Endometrium (tissue), 2 donors: Measurements from ENCODE around the gene RNASEL.
"Not testable (repeated sequence)": the region's sequence is repeated elsewhere in the genome, so short reads cannot be mapped to it uniquely, and the experiment has no call there.

Source experiments
- FAIRE-seq: peaks from 2 replicates; lab custom pipeline; 2012; peaks lifted over from hg19 to GRCh38; lab: Jason Lieb, UNC
- donor health status: control.
- donor health status: control.

RNASEL gene

GRCh38 chr1:182588500-182589396 lies at the start of gene RNASEL:
TSS of gene RNASEL (minus strand) at chr1:182589256. CDS start at chr1:182586806, 2,450 bp downstream.
- no peak for FAIRE-seq

GRCh38 chr1:182637769-182638168 lies 48.7 kb upstream of the RNASEL start:
- no peak for FAIRE-seq

- FAIRE-seq = no peak
These were observed 46.8 kb upstream of the RNASEL start for GRCh38 chr1:182635871-182636270.

GRCh38 chr1:182634306-182635072 lies 45.4 kb upstream of the RNASEL start:
- FAIRE-seq = no peak

- no peak for FAIRE-seq
These were observed 44.7 kb upstream of the RNASEL start for GRCh38 chr1:182633657-182634281.

GRCh38 chr1:182633031-182633430 lies 44.0 kb upstream of the RNASEL start:
- no peak for FAIRE-seq

GRCh38 chr1:182632441-182632857 lies 43.4 kb upstream of the RNASEL start:
- FAIRE-seq = not testable (repeated sequence)

- FAIRE-seq = no peak
These were observed 42.9 kb upstream of the RNASEL start for GRCh38 chr1:182631954-182632353.

- no peak for FAIRE-seq
These were observed 42.1 kb upstream of the RNASEL start for GRCh38 chr1:182631053-182631677.

- FAIRE-seq = no peak
These were observed 41.5 kb upstream of the RNASEL start for GRCh38 chr1:182630586-182630985.

GRCh38 chr1:182629499-182630096 lies 40.5 kb upstream of the RNASEL start:
- no peak for FAIRE-seq

GRCh38 chr1:182629080-182629479 lies 40.0 kb upstream of the RNASEL start:
- FAIRE-seq = no peak

GRCh38 chr1:182628657-182629056 lies 39.6 kb upstream of the RNASEL start:
- no peak for FAIRE-seq

- no peak for FAIRE-seq
These were observed 38.6 kb upstream of the RNASEL start for GRCh38 chr1:182627622-182628021.

- FAIRE-seq = no peak
These were observed 37.5 kb upstream of the RNASEL start for GRCh38 chr1:182626527-182626926.

GRCh38 chr1:182625719-182626504 lies 36.9 kb upstream of the RNASEL start:
- FAIRE-seq = no peak

- FAIRE-seq = no peak
These were observed 36.0 kb upstream of the RNASEL start for GRCh38 chr1:182625024-182625423.

GRCh38 chr1:182624577-182624976 lies 35.5 kb upstream of the RNASEL start:
- FAIRE-seq = no peak

- no peak for FAIRE-seq
These were observed 34.0 kb upstream of the RNASEL start for GRCh38 chr1:182622901-182623528.

- FAIRE-seq = no peak
These were observed 32.9 kb upstream of the RNASEL start for GRCh38 chr1:182621906-182622305.
